AG04450 (cell line): ENCODE data around the gene KRTAP10-2. TPM values are rescaled to one million over a fixed set of nuclear protein-coding genes. Genes with fewer than 3 reads are reported as not detected.

Experiments
- CTCF ChIA-PET: fragments of 300-600, 350-600 bp; formaldehyde crosslinking; extraction: SDS; loops from one replicate; lab custom pipeline; 2022; ENCODE audit warnings: antibody characterized with exemption, inconsistent platforms; lab: Charles Lee
- POLR2A ChIA-PET: fragments of 350-600 bp; formaldehyde crosslinking; extraction: SDS; loops from one replicate; lab custom pipeline; 2021; ENCODE audit warnings: antibody characterized with exemption, inconsistent platforms; lab: Yijun Ruan, JAX
- DNase-seq: peaks from one replicate; pipeline ENCODE4 v3.0.0-alpha.2; 2011; ENCODE audit warnings: low read depth, low spot score
- H3K27ac ChIP-seq: one replicate; pipeline ENCODE4 v1.5.1; 2012; ENCODE audit warnings: low read depth, low read length, control low read depth
- H3K27me3 ChIP-seq: one replicate; pipeline ENCODE4 v1.6.0; 2012; ENCODE audit warnings: low read length; ENCODE audit not compliant: control insufficient read depth, insufficient read depth
- H3K4me3 ChIP-seq: 2 replicates; pipeline ENCODE4 v1.5.1; 2011; ENCODE audit warnings: mild to moderate bottlenecking, low read depth, low read length, control low read depth
- H3K9me3 ChIP-seq: 2 replicates; pipeline ENCODE4 v1.5.1; 2012; ENCODE audit warnings: low read length; ENCODE audit not compliant: control insufficient read depth, insufficient read depth
- polyA plus RNA-seq: library from polyadenylated mRNA; depleted of rRNA; stranded (reverse); fragments of >200 nt; gene quantifications from 2 replicates; pipeline ENCODE4 v1.2.3, GENCODE V29; 2011
- TF ChIP-seq, protein P1 (sequence below): IDR thresholded peaks from 2 replicates; pipeline ENCODE4 v1.5.1; 2011; ENCODE audit warnings: low read depth, low read length, control low read depth, inconsistent platforms

Gene KRTAP10-2
- polyA plus RNA-seq, 1 experiment, result not detected

DNA sequence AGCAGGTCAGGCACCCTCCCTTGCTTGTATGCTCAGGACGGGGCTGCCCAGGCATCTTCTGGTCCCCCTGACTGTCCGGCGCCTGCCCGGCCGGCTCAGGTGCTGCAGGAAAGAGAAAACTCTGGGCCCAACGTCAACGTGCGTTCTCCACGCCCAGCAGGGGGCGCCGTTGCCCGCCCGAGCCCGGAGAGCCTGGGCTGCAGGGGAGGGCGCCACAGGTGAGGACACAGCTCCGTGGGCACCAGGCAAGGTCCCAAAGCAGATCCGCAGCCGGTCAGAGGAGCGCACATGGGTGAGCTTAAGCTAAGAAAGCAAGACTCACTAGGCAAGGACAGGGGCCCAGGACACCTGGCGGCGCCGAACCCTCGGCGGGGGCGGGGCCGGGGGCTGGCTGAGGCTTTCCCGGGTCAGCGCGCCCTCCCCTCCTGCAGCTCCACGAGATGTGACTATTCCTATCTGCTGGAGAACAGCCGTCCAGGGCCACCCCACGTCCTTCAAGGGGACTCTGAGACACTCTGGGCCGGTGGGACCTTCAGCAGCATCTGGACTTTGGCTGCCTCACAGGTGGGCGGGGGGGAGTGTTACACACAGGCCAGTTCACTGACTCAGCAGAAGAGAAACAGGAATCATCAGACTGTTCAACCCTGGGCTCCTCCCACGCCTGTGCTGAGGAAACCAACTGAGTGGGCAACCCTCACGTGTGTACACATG lies 40.6 kb downstream of the KRTAP10-2 start:
- H3K4me3 ChIP-seq, result no peak overlapping the region
- POLR2A ChIA-PET, result no interaction called here
- DNase-seq, result no peak

DNA sequence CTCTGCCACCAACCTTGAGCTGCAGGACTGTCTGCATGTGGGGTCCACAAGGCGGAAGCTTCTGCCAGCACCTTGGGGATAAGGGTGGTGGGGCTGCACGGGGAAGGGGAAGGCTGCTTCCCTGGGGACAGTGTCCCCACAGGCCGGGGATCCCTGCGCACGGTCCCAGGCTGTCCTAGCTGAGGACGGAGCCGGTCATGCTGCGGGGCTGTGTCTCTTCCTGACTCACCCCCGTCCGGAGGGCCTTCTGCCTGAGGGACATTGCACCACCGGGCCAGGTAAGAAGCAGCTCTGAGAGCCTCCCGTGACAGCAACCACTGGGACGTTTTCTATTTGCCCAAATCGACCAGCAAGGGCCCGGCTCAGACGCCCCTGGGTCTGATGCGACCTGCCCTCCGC lies 41.2 kb downstream of the KRTAP10-2 start:
- ChIA-PET CTCF (interaction anchor here (0.6 to 2.3 kb wide), 5 partner anchors 217 to 283 kb away, joined by 3 to 13 read pairs (median 6); no protein-coding TSS in a partner anchor), POLR2A (no interaction called here)
- Histone ChIP-seq H3K27me3 (peaks cover 7% of the 10 kb centered on the region), H3K9me3 (peaks cover under 1% of the 10 kb centered on the region; the same call in 1 of the 2 replicates), H3K27ac (no peak overlapping the region), H3K4me3 (no peak overlapping the region)
- TF ChIP-seq, protein P1, sequence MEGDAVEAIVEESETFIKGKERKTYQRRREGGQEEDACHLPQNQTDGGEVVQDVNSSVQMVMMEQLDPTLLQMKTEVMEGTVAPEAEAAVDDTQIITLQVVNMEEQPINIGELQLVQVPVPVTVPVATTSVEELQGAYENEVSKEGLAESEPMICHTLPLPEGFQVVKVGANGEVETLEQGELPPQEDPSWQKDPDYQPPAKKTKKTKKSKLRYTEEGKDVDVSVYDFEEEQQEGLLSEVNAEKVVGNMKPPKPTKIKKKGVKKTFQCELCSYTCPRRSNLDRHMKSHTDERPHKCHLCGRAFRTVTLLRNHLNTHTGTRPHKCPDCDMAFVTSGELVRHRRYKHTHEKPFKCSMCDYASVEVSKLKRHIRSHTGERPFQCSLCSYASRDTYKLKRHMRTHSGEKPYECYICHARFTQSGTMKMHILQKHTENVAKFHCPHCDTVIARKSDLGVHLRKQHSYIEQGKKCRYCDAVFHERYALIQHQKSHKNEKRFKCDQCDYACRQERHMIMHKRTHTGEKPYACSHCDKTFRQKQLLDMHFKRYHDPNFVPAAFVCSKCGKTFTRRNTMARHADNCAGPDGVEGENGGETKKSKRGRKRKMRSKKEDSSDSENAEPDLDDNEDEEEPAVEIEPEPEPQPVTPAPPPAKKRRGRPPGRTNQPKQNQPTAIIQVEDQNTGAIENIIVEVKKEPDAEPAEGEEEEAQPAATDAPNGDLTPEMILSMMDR, result no peak
- DNase-seq, result no peak

More for the DNA sequence above, 40.6 kb downstream of the KRTAP10-2 start:
- Histone ChIP-seq H3K9me3 (peaks cover 3% of the 10 kb centered on the region; the same call in 1 of the 2 replicates), H3K27ac (no peak overlapping the region), H3K27me3 (peaks cover 6% of the 10 kb centered on the region)
- TF ChIP-seq, protein P1, result peak; percentile 57
- CTCF ChIA-PET, result interaction anchor here (0.9 to 2.3 kb wide), 4 partner anchors 232 to 283 kb away, joined by 3 to 13 read pairs (median 6); no protein-coding TSS in a partner anchor

DNA sequence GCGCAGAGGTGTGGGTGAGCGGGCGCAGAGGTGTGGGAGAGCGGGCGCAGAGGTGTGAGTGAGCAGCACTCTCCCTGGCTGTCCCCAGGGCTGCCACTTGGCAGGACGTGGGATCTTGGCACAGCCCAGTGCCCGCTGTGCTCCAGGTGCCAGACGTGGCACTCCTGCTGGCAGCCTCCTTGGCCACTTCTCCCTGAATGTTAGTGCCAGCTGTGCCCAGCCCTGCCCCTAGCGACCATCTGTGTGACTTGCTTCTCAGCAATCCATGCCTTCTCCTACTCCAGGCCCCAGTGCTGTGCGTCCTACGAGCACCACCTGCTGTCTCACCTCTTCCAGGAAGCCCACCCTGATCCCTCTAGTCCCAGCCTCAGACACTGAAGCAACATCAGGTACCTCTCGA lies 41.8 kb downstream of the KRTAP10-2 start:
- no peak overlapping the region for H3K27ac ChIP-seq
- no peak for DNase-seq
- peaks cover 7% of the 10 kb centered on the region for H3K27me3 ChIP-seq
- TF ChIP-seq, protein P1, result no peak
- H3K9me3 ChIP-seq, result no peaks in the 10 kb centered on the region; the same call in 1 of the 2 replicates
- ChIA-PET POLR2A (no interaction called here), CTCF (interaction anchor here (0.6 to 2.3 kb wide), 4 partner anchors 217 to 284 kb away, joined by 3 to 13 read pairs (median 6); no protein-coding TSS in a partner anchor)
- H3K4me3 ChIP-seq, result no peak overlapping the region

DNA sequence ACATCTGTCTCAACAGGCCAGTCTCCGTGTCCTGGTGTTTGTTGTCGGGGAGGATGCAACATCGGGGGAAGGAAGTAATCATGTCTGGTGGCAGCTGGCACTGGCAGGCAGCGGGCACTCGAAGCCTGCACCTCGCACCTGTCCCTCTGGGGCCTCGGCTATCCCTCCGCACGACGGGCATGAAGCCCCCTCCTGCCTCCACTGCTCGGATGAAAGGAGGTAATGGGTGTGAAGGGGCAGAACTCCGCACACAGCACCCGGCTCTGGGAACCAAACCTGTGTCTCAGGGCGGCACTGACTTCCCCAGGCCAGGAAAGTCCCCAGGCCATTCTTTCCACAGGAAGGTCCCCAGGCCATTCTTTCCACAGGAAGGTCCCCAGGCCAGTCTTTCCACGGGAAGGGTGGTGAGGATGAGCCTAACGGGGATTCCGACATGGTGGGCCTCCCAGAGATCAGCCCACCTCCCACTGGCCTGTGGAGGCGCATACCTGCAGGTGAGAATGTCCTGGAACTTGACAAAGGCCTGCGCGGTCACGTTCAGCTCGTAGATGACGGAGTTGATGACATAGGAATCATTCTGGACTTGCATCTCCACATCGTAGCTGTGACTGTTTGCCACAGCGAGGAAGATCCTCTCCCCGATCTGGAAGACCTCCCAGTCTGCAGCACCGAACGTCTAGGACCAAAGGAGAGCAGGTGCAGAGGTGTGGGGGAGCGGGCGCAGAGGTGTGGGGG lies 42.4 kb downstream of the KRTAP10-2 start:
- no peak for DNase-seq
- CTCF ChIA-PET, result no interaction called here
- H3K27me3 ChIP-seq, result peaks cover 7% of the 10 kb centered on the region
- POLR2A ChIA-PET, result no interaction called here
- no peaks in the 10 kb centered on the region; the same call in 1 of the 2 replicates for H3K9me3 ChIP-seq
- no peak overlapping the region for H3K27ac ChIP-seq
- TF ChIP-seq, protein P1, result no peak
- H3K4me3 ChIP-seq, result no peak overlapping the region

DNA sequence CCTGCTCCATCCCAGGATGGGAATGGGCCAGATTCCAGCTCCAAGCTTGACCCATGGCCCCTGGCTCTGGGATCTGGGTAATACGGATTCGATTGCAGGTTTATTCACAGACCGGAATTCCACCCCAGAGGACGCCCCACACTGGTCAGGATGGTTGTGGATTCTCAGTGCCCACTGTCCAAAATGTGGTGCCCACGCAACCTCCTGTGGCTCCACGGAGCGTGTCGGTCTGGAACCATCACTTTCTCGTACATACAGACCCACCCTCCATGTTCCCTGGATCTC lies 42.9 kb downstream of the KRTAP10-2 start:
- H3K27me3 ChIP-seq, result peaks cover 7% of the 10 kb centered on the region
- H3K9me3 ChIP-seq, result no peaks in the 10 kb centered on the region; the same call in 1 of the 2 replicates
- CTCF ChIA-PET, result no interaction called here
- no peak overlapping the region for H3K27ac ChIP-seq
- no peak overlapping the region for H3K4me3 ChIP-seq
- DNase-seq, result no peak
- POLR2A ChIA-PET, result no interaction called here
- TF ChIP-seq, protein P1, result no peak
